ENCODE measurements around the gene ESRRB.

The ESRRB gene

DNA sequence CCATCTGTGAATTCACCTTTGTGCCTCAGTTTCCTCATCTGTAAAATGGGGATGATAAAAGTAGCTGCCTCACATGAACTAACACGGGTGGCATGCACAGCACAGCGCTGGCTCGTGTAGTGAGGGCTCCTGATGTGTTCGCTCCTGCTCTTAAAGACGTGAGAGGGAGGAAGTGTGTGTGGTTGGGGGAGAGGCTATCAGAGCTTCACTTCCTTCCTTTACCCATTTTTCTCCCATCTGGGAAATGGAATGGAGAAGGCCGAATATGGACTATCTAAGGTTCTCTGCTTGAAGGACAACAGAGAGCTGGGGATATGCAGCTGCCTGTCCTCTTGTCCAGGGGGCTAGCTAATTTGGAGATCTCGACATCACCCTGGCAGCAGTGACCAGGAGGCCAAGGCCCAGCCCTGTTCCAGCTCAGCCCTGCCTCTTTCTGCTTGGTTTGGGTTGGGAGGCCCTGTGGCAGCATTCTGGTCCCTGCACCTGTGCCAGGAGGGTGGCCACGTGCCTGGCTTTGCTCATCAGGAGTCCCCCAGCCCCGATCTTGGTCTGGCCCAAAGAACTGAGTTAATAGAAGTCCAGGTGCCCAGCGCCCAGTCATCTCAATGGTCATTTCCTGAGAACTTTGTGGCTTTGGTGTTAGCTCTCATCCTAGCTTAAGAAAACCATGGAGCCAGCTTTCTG is 44.5 kb upstream of the ESRRB start:
- H3K4me3 ChIP-seq (ENCODE audit: low read depth, low read length), result no peak overlapping the region
- TF ChIP-seq, protein P1, sequence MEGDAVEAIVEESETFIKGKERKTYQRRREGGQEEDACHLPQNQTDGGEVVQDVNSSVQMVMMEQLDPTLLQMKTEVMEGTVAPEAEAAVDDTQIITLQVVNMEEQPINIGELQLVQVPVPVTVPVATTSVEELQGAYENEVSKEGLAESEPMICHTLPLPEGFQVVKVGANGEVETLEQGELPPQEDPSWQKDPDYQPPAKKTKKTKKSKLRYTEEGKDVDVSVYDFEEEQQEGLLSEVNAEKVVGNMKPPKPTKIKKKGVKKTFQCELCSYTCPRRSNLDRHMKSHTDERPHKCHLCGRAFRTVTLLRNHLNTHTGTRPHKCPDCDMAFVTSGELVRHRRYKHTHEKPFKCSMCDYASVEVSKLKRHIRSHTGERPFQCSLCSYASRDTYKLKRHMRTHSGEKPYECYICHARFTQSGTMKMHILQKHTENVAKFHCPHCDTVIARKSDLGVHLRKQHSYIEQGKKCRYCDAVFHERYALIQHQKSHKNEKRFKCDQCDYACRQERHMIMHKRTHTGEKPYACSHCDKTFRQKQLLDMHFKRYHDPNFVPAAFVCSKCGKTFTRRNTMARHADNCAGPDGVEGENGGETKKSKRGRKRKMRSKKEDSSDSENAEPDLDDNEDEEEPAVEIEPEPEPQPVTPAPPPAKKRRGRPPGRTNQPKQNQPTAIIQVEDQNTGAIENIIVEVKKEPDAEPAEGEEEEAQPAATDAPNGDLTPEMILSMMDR (IDR thresholded peaks at IDR 0.05; ENCODE audit: borderline replicate concordance, insufficient read depth, low read depth, low read length), result no peak

DNA sequence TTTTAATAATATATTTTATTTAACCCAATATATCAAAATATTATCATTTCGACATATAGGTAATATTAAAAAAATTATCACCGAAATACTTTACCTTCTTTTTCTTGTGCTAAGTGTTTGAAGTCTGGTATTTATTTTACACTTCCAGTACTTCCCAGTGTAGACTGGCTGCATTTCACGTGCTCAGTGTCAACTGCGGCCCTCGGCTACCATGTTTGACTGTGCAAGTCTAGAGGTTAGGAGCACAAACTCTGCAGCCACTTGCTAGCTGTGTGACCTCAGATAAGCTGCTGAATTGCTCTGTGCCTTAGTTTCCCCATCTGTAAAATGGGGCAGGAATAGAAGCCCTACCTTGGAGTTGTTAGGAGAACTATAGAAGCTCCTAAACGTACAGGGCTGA is 42.3 kb upstream of the ESRRB start:
- TF ChIP-seq, protein P1 (IDR thresholded peaks at IDR 0.05; ENCODE audit: borderline replicate concordance, insufficient read depth, low read depth, low read length), result no peak
- no peak overlapping the region for H3K4me3 ChIP-seq (ENCODE audit: low read depth, low read length)

DNA sequence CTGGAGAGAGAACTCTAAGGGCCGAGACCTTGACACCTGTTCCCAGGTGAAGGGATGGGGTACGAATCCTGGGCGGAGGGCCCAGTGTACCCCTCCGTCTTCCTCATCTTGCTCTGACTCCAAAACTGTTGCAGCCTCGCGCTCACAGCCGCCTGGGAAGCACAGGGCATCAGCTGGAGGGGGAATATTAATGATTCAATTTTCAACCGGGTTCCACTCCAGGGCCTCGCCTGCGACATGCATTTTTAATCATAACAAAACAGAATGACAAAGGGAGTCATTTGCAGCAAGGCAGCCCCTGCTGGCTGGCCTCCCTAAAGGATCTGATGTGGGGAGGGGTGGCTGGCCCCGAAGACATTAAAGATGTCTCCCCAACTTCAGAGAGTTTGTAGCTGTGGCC is 41.6 kb upstream of the ESRRB start:
- no peak overlapping the region for H3K4me3 ChIP-seq (ENCODE audit: low read depth, low read length)
- TF ChIP-seq, protein P1 (IDR thresholded peaks at IDR 0.05; ENCODE audit: borderline replicate concordance, insufficient read depth, low read depth, low read length), result no peak

DNA sequence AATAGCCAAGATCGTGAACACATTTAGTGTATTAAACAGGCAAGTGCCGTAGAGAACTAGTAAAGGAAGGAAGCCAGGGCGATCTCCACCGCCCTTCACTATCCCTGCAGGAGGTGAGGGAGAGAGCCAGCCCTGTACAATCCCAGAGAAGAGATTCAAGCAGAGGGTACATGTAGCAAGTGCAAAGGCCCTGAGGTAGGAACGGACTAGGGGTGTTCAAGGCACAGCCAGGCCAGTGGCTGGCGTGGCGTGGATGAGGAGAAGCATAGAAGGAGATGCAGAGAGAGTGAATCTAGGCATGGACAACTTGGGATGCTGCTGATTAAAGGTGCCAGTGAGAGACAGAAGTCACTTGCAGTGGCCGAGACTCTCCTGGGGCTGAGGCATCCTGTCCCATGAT is 39.1 kb upstream of the ESRRB start:
- TF ChIP-seq, protein P1 (IDR thresholded peaks at IDR 0.05; ENCODE audit: borderline replicate concordance, insufficient read depth, low read depth, low read length), result no peak
- no peak overlapping the region for H3K4me3 ChIP-seq (ENCODE audit: low read depth, low read length)

DNA sequence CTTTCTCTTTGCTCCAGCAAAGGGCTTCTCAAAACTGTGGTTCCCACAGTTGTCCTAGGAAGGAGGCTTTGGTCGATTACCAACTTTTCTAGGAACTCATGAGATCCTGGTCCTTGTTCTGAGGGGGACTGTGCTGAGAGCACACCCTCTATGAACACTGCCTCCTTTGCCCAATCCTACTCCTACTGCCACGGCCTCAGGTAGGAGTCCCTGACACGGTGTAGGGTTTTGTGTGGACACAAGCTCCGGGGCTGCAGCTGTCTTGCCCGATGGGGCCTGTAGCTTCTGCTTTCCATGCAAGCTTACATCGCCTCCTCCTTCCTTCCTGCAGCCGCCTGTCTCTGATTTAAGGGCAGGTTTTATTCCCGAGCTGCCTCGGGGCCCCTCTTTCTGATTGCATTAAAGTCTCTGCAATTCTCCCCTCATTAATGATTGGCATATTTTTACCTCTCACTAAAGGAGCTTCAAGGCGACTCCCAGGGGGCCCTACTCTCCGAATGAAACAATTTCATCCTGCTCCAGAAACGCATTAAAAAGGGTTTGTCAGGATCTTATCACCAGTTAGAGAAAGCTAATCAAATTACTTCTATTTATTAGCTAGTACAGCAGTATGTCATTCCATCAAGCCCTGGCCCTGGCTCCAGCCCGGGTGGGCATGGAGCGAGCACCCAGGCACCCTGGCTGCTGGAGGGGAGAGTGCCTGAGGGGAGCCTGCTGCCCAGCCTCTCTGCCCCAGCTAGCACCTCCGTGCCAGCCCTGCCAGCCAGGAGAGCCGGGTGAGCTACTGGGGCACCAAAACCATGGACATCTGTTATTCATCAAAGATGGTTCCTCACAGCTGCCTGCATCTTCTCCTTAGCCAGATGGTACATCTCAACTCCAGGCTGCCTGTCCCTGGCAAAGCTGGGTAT is 38.0 kb upstream of the ESRRB start:
- H3K4me3 ChIP-seq (ENCODE audit: low read depth, low read length), result no peak overlapping the region
- TF ChIP-seq, protein P1 (IDR thresholded peaks at IDR 0.05; ENCODE audit: borderline replicate concordance, insufficient read depth, low read depth, low read length), result no peak

DNA sequence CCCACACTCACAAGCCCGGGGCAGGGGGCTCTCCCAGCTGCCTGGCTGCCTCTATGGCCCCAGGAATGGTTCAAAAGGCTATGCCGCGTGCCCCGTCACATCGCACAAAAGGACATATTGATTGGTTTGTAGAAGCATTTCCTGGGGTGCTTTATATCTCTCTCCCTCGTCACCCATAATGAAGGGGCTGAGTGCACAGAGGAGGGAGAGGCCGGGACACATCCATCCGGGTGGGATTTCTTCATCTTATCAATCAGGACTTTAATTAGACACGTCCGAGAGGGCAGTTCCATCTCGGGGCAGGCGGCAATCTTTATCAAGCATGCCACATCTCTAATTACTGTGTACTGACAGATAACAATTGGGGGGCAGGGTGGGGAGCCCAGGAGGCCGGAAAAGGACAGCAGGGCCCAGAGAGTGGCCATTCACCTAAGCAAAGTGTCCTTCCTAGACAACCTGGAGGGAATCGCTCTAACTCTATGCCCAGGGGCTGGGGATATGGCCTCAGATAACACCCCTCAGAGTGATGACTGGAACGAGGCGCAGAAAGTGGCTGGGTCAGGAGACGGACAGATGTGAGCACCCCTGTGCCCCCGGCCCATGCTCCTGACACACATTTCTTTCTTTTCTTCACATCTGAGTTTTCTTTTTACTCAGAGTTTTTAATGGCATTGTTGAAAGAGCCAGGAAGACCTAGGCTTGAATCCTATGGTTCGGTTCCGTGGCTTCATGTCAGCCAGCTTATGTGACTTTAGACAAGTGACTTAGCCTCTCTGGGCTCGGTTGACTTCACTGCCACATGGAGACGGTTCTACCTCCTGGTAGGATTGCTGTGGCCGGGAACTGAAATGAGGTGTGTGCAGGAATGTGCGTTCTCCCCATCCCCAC is 36.0 kb upstream of the ESRRB start:
- H3K4me3 ChIP-seq (ENCODE audit: low read depth, low read length), result no peak overlapping the region
- TF ChIP-seq, protein P1 (IDR thresholded peaks at IDR 0.05; ENCODE audit: borderline replicate concordance, insufficient read depth, low read depth, low read length), result no peak

Measured in GM12875 (cell line).